GM19467 (cell line): ENCODE measurements around the gene FAM219B.

Source experiments
- ATAC-seq: cut with Tn5 transposase; IDR thresholded peaks from one replicate; pipeline ENCODE4 v1.9.1; 2021; ENCODE audit warnings: mild to moderate bottlenecking, moderate library complexity; ENCODE audit not compliant: unreplicated experiment

FAM219B gene

GRCh38 chr15:74851960-74852359 lies 54.7 kb downstream of the FAM219B start:
- ATAC-seq, result no peak

- no peak for ATAC-seq
Measured at GRCh38 chr15:74850393-74850792, 56.3 kb downstream of the FAM219B start.
